HT1080 (cell line): ENCODE measurements around the gene DCLK1. TPM values are rescaled to one million over a fixed set of nuclear protein-coding genes. Genes with fewer than 3 reads are reported as not detected.
A peak's percentile ranks its signal among the peaks of the same experiment; 100 is the strongest.

Experiments used
- DNase-seq: peaks from one replicate; pipeline ENCODE4 v3.0.0-alpha.2; 2015; ENCODE audit warnings: low read depth
- total RNA-seq: library from RNA; depleted of rRNA; stranded (reverse); fragments of >200 nt; shearing (Covaris generic); gene quantifications from 2 replicates; pipeline ENCODE4 v1.2.3, GENCODE V29; 2014

DCLK1 gene
- total RNA-seq, 1 experiment from 2014 or later, result 5.2 TPM

DNA sequence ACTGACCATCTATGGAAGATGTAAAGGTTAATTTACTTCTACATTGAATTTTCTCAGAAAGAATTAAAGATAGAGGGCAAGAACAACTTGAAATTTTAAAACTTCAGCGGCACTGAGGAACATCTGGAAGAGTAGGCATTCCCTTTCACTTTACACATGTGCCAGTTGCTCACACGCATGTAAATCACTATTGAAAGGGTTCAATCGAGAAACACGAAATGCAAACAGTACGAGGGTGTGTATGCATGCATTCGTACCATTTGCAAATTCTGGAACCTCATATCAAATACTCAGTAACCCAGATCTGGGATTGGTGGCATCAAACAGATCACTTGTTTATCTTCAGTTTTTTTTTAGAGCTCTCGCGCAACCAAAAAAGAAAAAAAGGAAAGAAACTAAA is 339.2 kb downstream of the DCLK1 start:
- no peak for DNase-seq

DNA sequence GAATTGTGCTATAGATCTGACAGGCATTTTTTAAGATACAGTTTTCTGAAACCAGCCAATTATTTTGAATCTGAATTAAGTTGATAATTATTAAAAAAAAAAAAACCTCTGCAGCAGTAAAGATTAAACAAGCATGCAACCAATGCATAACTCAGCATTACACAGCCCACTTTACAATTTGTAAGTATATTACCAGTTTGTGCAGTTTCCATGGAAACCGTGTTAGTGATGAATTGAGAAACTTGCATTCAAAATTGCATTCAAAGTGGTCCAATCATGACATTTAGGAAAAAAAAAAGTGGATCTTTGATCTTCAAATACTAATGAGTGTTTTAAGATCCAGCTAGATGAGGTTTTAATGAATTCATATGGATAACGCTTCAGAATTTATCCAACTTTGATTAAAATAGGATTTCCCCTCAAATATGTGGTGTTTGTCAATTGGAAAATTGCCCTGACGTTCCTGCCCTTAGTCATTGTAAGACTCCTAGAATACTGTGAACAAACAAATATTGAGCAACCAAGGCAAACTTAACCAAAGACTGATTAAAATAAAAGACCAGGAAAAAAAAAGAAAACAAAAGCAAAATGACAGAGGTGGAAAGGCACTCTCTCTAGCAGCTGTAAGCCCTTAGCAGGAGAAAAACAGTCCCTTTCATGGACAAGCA is 339.9 kb downstream of the DCLK1 start:
- no peak for DNase-seq

- DNase-seq, result peak; percentile 40
These were observed 341.6 kb downstream of the DCLK1 start for GRCh38 chr13:35789335-35790165.

DNA sequence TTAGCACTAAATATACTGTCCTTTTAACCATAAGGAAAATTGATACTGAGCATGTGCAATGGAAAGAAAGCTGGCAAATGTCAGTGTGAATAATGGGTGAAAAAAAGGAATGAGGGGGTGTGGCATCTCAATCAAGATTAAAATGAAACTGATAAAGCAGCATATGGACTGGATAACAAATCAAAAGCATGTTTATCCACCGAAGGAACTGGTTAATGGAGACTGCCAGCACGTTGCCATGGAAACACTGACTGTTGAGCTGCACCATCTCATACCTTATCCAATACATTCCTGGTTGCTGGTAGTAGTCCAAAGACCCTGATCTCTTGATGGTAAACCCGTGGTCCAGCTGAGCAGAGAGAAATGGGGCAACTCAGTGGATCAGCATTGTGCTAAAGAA is 343.2 kb downstream of the DCLK1 start:
- DNase-seq, result no peak

DNA sequence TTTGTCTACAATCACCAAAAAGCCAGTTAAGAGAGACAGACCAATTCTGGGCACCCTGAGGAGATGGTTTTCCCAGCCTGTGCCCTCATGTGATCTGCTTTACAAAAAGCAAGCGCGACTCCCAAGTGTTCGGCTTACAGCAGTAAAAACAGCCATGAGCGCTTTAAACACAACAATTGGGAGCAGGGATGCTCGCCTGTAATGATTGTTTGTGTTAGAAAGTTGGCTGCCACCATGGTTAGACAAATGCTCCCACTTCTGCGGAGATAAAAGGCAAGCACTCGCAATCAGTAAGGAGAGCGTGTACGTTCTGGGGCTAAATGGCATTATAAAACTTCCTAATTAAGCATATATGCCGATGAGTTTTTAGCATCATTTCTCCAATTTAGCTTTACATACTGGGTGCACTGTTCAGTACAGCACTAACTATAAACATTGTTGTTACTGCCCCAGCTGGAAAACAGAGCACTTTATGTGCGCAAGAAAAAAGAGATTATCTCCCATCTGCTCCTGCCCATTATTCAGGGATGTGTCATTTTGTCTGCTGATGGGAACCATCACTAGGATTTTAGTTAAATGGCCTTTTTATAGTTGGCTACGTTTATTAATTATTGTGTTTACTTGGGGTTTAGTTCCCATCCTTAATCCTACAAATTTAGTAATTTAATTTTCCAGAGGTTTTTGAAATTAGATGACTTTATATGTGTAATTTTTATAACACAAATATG is 345.4 kb downstream of the DCLK1 start:
- no peak for DNase-seq

GRCh38 chr13:35784286-35784951 is 346.8 kb downstream of the DCLK1 start:
- no peak for DNase-seq

DNA sequence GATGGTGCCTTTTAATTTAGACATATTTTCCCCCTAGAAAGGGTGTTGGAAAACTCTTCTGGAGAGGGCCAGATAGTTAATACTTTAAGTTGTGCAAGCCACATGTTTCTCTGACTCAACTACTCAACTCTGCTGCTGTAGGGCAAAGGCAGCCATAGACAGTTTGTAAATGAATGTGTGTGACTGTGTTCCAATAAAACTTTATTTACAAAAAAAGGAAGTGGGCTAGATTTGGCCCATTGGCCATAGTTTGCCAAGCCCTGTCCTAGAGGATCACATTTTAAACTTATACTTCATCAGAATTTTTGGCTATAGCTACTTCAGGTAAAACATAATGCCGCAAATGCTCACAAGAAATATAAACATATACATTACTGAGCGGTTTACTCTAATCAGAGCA is 348.4 kb downstream of the DCLK1 start:
- DNase-seq, result no peak

GRCh38 chr13:35781036-35782000 is 349.9 kb downstream of the DCLK1 start:
- DNase-seq, result no peak

- DNase-seq, result no peak
These were observed 350.6 kb downstream of the DCLK1 start for GRCh38 chr13:35780613-35781012.

DNA sequence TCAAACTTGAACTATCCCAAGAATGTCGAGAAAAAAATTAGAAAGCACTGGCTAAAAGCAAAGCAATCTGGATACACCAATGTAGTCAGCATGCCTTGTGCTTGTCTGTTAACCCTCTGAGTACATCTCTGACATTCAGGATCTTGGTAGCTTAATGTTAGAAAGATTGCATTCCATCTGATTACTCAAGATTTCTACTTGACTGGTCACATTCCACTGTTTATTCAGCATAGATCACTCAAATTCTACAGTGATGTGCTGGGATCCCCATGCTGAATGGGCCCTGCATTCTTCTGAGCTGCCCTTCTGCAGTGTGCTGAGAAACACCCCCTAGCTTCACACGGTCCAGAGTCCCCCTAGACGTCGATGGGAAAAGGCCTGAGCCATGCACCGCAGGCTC is 359.3 kb downstream of the DCLK1 start:
- DNase-seq, result peak; percentile 80

GRCh38 chr13:35770756-35771297 is 360.4 kb downstream of the DCLK1 start:
- no peak for DNase-seq

DNA sequence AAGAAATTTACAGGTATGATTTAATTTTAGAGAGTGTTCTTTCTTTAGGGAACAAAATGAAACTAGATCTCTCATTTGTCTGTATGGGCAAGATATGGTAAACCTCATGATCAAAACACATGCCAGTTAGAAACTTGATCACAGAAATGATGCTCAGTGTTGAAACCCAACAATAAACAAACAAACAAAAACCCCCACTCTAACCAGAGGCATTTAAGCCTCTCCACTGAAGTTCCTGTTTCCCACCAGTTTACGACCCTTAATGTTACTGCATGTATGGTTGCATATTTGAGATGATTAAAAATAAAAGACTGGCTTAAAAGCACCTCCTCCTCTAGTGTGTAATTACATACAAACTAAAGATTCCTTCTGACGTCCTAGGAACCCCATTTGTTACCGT is 361.4 kb downstream of the DCLK1 start:
- no peak for DNase-seq

DNA sequence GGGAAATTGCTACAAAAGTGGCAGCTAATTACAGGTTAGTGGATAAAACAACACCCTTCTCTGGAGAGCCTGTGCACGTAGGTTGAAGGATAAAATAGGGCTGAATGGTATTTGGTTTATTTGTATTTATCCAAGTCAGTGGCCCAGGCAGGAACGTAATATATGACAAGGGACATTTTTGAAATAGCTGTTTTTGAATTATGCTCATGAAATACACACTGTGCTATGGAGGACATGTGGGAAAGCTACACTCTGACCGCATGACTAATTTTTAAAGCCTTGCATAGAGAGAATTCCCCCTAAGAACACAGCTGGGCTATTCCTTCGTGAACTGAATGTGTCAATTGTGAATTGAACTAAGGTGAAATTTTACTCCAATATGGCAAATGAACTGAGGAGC is 362.6 kb downstream of the DCLK1 start:
- no peak for DNase-seq

- DNase-seq, result no peak
These were observed 363.1 kb downstream of the DCLK1 start for GRCh38 chr13:35768073-35768472.

GRCh38 chr13:35767256-35767976 is 363.8 kb downstream of the DCLK1 start:
- DNase-seq, result no peak

GRCh38 chr13:35766663-35767062 is 364.5 kb downstream of the DCLK1 start:
- no peak for DNase-seq

GRCh38 chr13:35765941-35766340 is 365.2 kb downstream of the DCLK1 start:
- no peak for DNase-seq

- no peak for DNase-seq
These were observed 365.8 kb downstream of the DCLK1 start for GRCh38 chr13:35765366-35765765.

GRCh38 chr13:35764326-35765015 is 366.7 kb downstream of the DCLK1 start:
- DNase-seq, result no peak
